HG02885 (cell line): ENCODE data around the gene ARHGEF28.

Experiments
- ATAC-seq: cut with Tn5 transposase; IDR thresholded peaks from one replicate; pipeline ENCODE4 v1.9.1; 2021; ENCODE audit warnings: mild to moderate bottlenecking; ENCODE audit not compliant: unreplicated experiment, poor library complexity

Gene ARHGEF28

DNA sequence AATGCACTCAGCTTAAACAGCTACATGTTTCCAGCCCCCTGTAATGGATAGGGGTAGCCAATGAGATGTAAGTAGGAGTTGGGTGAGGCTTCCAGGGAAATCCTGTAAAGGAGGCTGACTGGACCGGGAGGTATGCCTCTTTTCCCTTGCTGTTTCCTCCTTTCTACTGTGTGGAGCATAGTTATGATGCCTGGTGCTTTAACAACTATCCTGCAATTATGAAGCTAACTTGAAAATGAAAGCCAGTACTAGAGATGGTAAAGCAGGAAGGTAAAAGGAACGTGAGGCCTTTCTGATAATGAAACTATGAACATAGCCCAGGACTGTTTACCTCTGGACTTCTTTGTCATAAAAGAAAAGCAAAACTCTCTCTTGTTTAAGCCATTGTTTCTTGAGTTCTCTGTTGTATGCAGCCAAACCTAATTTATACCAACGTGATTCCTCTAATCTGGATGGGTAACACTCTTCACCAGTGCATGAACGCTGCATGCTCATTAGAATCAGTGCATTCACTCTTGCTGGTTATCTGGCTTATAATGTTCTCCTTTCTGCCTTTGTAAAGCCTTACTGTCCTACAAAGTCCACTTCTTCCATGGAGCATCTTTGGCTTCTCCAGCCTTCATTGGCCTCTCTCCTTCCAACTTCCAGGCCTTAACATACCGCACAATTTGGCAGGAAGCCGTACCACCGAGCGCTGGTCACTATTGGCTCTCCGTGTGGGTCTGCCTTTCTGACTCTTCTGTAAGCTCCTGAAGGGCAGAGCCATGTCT is 8.3 kb upstream of the ARHGEF28 start:
- ATAC-seq = no peak

DNA sequence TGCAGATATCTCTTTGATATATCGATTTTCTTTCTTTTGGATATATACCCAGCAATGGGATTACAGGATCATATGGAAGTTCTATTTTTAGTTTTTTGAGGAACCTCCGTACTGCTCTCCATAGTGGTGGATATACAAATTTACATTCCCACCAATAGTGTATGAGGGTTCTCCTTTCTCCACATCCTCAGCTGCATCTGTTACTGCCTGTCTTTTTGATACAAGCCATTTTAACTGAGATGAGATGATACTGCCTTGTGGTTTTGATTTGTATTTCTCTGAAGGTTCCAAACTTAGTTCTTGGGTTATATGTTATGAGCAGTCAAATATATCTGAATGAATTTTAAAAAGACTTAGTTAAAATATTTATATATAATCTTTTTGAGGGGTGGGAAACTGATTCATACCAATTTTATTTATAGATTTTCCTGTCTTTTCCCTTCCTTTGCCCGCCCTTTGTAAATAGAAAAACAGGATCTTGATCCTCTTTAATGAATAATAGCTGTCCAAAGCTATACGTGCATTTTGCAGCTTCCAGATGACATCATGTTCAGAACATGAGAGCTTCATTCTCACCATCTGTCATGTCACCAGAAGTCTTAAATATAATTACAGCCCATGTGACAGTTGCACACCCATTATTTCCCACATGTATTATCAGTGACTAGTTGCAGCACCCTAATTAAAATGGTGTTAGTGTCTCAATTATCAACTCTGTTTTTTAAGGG is 6.2 kb upstream of the ARHGEF28 start:
- no peak for ATAC-seq

DNA sequence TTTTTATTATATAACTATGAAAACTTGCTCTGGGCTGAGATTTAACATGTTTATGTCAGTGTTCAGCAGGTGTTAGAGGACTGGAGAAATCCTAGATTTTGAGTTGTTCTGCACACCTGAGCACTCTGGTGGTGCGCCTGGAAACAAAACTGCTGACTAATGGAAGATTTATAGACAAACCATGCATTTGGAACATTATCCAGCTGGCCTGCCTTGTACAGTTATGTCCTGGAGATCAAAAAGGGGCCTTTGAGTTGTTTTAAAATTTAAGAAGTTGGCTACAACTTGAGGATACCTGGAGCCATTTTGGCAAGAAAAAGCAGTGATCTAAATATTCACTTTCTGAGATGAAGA is 5.7 kb upstream of the ARHGEF28 start:
- ATAC-seq = no peak

DNA sequence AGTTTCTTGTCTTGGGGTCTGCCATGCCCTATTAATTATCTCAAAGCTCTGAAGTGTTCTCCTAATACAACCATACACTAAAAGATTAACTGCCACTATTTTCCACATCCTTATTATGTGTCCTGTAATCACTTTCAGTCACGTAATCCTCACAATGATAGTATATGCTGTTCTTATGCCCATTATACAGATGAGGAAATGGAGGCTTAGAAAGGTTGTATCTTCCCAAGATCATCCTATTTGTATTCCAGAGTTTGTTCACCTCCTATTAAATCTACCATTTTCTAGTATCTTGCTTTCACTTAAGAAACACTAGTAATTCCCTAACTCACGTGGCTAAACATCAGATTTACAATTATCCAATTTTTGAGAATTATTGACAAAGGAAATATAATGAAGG is 2.9 kb upstream of the ARHGEF28 start:
- no peak for ATAC-seq

GRCh38 chr5:73623901-73624404 is 2.0 kb upstream of the ARHGEF28 start:
- ATAC-seq = no peak

- no peak for ATAC-seq
Observed at GRCh38 chr5:73624888-73625287, 1.1 kb upstream of the ARHGEF28 start.

DNA sequence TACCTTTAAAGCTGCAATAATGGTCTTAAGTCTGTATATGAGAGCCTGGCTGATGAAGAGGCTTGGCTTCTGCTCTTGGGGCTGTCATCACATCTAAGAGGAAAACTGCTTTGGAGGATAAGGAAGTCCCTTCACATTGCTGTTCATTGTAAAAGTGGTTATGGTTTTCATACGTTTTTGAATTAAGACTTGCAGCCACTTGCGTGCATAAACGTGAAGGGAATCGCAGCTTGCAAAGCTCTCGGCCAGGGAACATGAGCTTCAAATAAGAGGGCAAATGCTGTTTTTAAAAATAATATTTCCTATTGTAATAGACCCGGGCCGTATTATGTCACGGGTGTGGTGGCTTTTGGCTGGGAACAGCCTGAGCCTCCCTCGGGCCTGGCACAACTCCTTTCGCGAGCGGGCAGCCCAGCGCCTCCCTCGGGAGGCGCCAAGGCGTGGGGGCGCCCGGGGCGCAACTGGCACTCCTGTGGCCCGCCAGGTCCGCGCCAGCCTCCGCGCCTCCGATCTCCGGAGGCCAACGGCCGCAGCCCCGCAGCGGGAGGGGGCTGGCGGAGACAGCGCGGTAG is 538 bp upstream of the ARHGEF28 start:
- ATAC-seq = no peak

DNA sequence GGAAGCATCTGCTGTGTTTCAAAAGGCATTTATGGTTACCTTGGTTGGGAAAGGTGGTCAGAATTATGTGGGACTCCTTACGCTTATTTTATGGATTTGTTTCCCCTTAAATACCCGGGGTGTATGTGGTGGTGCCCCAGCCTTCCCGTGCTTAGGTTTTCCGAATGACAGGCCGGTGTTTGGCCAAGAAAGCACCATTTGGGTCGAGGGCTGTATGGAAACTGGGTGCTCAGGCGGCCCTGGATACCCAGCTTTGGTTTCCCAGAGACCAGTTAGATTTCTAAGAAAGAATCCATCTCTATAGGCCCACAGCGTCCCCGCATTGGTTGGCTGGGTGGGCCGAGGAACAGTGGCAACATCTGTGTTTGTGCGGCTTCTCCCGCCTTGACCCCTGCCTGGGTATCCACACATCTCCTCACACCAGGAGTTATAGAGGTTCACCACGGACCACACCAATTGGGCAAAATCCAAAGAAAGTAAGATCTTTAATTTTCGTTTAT is 868 bp downstream of the ARHGEF28 start:
- no peak for ATAC-seq

- ATAC-seq = no peak
Observed at GRCh38 chr5:73629456-73629855, 3.5 kb downstream of the ARHGEF28 start.

DNA sequence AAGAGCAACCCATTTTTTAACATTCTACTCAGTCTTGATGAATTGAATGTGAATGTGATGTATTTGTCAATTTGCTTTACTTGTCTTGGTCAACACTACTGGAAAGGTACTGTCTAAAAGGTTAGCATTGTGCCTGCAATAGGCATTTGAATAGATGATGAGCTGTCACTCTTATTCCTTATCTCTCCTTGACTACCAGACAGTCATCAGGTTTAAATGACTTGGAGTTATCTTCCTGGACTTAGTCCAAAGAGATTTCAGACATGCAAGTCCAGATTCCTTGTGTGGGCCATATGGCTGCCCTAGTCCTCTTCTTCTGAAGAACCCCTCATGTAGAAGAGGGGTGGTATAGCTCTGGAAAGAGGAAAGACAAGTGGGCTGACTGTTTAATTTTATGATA is 4.8 kb downstream of the ARHGEF28 start:
- no peak for ATAC-seq

DNA sequence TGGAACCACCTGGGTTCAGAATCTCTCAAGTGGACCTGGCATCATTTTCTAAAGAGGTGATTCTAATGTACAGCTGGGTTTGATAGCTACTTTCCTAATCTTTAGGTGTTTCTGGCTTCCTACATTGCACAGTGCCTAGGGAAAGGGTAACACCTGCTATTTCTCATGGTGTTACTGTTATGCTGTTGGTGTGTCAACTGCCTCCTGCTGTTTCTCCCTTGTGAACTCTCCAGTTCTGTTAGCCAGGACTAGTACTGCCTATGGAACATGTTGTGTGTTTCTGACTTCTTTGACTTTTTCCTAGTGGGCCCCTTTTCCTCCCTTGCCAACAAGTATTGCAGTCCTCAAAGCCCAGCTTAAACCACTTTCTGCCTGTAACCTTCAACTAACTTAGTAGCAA is 5.5 kb downstream of the ARHGEF28 start:
- no peak for ATAC-seq

DNA sequence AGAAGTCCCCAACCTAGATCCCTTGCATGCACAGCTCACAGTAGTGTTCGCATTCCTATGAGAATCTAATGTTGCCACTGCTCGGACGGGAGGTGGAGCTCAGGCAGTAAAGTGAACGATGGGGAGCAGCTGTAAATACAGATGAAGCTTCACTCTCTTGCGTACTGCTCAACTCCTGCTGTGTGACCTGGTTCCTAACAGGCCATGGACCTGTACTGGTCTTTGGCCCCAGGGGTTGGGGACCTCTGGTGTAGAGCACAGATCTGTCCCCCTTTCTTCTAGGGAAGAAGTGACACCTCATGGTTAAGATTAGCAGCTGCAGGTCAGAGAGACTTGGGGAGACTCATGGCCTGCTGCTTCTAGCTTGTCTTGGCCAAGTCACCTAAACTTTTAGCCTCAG is 7.1 kb downstream of the ARHGEF28 start:
- no peak for ATAC-seq

- no peak for ATAC-seq
Observed at GRCh38 chr5:73636408-73636807, 10.4 kb downstream of the ARHGEF28 start.

- ATAC-seq = no peak
Observed at GRCh38 chr5:73637565-73637964, 11.6 kb downstream of the ARHGEF28 start.

DNA sequence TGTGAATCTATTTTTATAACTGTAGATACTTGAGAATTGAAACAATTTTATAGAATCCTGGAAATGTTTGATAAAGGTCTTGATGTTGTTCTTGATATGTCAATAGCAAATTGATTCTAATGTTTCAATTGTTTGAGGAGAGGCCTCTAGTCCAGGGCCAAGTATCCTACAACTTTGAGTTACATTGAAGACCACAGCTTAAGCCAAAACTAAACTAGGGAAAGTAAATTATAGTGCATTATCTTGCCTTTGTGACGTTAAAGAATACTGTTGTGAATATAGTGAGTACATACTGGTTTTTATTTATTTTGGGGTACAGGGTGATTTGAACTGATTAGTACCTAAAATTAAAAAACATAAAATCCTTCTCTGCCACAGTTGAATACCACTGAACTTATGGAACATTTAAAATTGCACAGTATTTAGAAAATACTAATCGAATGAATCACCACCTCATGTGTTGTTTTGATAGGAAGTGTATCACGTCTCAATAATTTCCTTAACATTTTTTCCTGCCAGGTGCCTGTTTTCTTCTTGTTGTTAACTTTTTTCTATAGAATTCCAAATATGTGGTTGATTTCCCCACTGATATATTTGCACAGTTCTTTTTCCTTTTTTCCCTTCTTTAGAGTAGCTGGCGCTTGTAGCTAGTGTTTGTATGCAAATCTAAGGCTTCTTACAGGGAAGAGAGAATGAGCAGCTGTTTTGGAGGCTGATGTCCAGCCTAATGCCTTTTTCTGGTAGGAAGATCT is 12.5 kb downstream of the ARHGEF28 start:
- ATAC-seq = no peak

- no peak for ATAC-seq
Observed at GRCh38 chr5:73640861-73641320, 14.9 kb downstream of the ARHGEF28 start.

DNA sequence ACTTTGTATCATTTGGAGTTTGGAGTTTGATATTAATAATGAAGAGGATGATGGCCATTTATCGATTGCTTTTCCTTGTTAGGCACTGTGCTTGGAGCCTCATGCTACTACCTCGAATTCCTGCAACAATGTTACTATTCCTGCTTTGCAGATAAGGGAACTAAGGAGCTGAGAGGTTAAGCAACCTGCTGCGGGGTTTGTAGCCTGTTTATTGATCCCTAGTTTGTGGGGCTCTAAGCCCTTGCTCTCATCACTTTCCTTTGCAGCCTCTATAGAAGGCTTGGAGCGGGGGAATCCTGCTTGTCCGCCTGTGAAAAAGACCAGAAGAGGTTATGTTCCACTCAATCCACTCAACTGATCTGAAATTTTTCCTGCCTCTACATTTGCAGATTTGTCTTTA is 15.8 kb downstream of the ARHGEF28 start:
- no peak for ATAC-seq

GRCh38 chr5:73642344-73642743 is 16.3 kb downstream of the ARHGEF28 start:
- ATAC-seq = no peak

DNA sequence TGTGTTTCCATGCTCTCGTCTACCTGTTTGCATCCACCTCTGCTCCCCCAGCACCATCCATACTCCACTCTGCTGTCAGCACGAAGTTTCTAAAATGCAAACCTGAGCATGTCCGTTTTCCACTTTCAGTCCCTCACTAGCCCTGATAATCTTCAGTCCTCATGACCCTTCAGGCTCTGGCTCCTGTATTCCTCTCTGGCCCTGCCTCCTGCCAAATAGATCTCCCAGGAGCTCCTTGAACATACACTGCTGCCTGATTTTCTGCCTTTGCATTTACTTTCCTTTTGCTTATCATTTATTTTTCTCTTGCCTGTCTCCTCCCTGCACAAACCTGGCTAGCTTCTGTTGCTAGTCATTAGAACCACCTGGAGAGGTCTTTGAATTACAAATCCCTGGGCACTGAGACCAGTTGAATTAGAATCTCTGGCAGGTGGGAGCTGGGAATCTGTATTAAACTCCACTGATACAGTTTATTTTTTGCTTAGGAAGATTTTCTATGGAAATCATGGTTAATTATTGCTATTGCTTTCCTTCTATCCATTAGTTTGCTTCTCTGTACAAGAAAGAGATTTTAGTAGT is 18.5 kb downstream of the ARHGEF28 start:
- no peak for ATAC-seq

- ATAC-seq = no peak
Observed at GRCh38 chr5:73647721-73648120, 21.7 kb downstream of the ARHGEF28 start.
